Right atrium auricular region (tissue), 2 donors: ENCODE data around the gene MRPS15. TPM values are rescaled to one million over a fixed set of nuclear protein-coding genes. Genes with fewer than 3 reads are reported as not detected.
"Not testable (repeated sequence)": the region's sequence is repeated elsewhere in the genome, so short reads cannot be mapped to it uniquely, and the experiment has no call there.

Experiments used
- DNase-seq: peaks from one replicate; pipeline ENCODE4 v3.0.0-alpha.2; 2019; ENCODE audit warnings: low spot score
- H3K27ac ChIP-seq, 2 donors: fragments of 200-600 bp; sonication (generic); 1 replicate in 1 of 2; 2 replicates in 1 of 2; pipeline ENCODE4 v1.5.1; 2016 to 2019
- H3K27me3 ChIP-seq, 2 donors: fragments of 200-600 bp; sonication (generic); one replicate each; pipeline versions ENCODE4 v1.5.1 to v1.6.0; 2017 to 2019
- H3K36me3 ChIP-seq: fragments of 200-600 bp; sonication (generic); one replicate; pipeline ENCODE4 v1.5.1; 2016
- H3K4me1 ChIP-seq, 2 donors: fragments of 200-600 bp; sonication (generic); one replicate each; pipeline versions ENCODE4 v1.5.1 to v1.6.0; 2017 to 2019
- H3K4me3 ChIP-seq, 2 donors: fragments of 200-600 bp; sonication (generic); 1 replicate in 1 of 2; 2 replicates in 1 of 2; pipeline ENCODE4 v1.5.1; 2017 to 2019; ENCODE audit warnings: mild to moderate bottlenecking in 1 of 2, moderate library complexity in 1 of 2
- H3K9me3 ChIP-seq, 2 donors: fragments of 200-600 bp; sonication (generic); one replicate each; pipeline ENCODE4 v1.5.1; 2019
- total RNA-seq, 2 donors: library from RNA; depleted of rRNA; stranded (reverse); fragments of >200 nt; gene quantifications; one replicate each; pipeline ENCODE4 v1.1.0, GENCODE V29; 2016
- TF ChIP-seq, protein P1 (sequence below), 2 donors: fragments of 200-600 bp; sonication (generic); IDR thresholded peaks; one replicate each; pipeline ENCODE4 v1.5.1; 2019; ENCODE audit warnings: antibody characterized with exemption in 2 of 2

Gene MRPS15
- total RNA-seq, 2 donors from 2014 or later, result 81.4 to 93.4 TPM

DNA sequence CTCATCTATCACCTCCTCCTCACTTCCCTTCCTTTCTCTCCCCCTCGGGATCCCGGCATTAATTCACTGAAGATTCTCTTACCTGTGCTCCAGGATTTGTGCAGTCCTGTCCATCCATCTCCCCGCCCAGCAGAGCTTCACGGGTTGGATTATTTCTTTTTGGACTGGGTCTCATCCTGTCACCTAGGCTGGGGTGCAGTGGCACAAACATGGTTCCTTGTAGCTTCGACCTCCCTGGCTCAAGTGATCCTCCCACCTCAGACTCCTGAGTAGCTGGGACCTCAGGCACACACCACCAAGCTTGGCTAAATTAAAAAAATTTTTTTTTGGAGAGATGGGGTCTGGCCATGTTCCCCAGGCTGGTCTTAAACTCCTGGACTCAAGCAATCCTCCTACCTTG lies 30.8 kb upstream of the MRPS15 start:
- Histone ChIP-seq H3K9me3 (no peaks in the 10 kb centered on the region), H3K4me1 (no peaks in the 10 kb centered on the region), H3K4me3 (no peak overlapping the region), H3K36me3 (no peaks in the 10 kb centered on the region), H3K27ac (no peak overlapping the region), H3K27me3 (no peaks in the 10 kb centered on the region)
- DNase-seq, result no peak
- TF ChIP-seq, protein P1, sequence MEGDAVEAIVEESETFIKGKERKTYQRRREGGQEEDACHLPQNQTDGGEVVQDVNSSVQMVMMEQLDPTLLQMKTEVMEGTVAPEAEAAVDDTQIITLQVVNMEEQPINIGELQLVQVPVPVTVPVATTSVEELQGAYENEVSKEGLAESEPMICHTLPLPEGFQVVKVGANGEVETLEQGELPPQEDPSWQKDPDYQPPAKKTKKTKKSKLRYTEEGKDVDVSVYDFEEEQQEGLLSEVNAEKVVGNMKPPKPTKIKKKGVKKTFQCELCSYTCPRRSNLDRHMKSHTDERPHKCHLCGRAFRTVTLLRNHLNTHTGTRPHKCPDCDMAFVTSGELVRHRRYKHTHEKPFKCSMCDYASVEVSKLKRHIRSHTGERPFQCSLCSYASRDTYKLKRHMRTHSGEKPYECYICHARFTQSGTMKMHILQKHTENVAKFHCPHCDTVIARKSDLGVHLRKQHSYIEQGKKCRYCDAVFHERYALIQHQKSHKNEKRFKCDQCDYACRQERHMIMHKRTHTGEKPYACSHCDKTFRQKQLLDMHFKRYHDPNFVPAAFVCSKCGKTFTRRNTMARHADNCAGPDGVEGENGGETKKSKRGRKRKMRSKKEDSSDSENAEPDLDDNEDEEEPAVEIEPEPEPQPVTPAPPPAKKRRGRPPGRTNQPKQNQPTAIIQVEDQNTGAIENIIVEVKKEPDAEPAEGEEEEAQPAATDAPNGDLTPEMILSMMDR (IDR thresholded peaks at IDR 0.05), result no peak

DNA sequence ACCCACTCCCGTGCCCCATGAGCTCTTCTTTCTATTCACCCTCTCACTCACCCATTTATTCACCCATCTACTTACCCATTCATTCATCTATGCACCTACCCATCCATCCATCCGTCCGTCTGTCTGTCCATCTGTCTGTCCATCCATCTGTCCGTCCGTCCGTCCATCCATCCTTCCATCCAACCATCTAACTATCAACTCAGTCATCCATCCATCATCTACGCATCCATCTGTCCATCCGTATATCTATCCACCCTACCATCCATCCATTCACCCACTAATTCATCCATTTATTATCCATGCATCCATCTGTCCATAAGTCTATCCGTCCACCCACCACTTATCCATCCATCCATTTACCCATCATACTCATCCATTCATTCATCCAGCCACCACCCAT lies 29.3 kb upstream of the MRPS15 start:
- Histone ChIP-seq H3K36me3 (no peaks in the 10 kb centered on the region), H3K9me3 (no peaks in the 10 kb centered on the region), H3K27ac (no peak overlapping the region), H3K4me1 (no peaks in the 10 kb centered on the region), H3K4me3 (no peak overlapping the region), H3K27me3 (no peaks in the 10 kb centered on the region)
- no peak for DNase-seq
- TF ChIP-seq, protein P1 (IDR thresholded peaks at IDR 0.05), result no peak

DNA sequence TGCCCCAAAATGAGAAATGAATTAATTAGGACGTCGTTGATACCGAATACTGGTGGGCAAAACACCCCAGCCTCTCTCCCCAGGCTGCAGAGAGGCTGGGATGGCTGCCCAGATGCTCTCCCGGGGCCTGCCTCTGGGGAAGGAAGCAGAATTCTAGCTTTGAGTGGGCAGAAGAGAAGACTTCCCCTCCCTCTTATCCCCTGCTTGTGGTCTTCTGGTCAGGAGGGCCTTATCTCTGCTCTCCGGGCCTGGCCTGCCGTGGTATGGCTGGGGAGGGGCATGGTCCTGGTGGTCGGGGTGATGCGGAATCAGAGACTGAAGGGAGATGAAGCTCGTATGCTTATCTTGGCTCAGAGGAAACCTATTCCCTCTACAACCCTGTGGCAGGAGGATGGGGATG lies 28.3 kb upstream of the MRPS15 start:
- no peak for DNase-seq
- Histone ChIP-seq H3K27ac (no peak overlapping the region), H3K4me3 (no peak overlapping the region), H3K27me3 (no peaks in the 10 kb centered on the region), H3K4me1 (no peaks in the 10 kb centered on the region), H3K36me3 (no peaks in the 10 kb centered on the region), H3K9me3 (no peaks in the 10 kb centered on the region)
- TF ChIP-seq, protein P1 (IDR thresholded peaks at IDR 0.05), result no peak

DNA sequence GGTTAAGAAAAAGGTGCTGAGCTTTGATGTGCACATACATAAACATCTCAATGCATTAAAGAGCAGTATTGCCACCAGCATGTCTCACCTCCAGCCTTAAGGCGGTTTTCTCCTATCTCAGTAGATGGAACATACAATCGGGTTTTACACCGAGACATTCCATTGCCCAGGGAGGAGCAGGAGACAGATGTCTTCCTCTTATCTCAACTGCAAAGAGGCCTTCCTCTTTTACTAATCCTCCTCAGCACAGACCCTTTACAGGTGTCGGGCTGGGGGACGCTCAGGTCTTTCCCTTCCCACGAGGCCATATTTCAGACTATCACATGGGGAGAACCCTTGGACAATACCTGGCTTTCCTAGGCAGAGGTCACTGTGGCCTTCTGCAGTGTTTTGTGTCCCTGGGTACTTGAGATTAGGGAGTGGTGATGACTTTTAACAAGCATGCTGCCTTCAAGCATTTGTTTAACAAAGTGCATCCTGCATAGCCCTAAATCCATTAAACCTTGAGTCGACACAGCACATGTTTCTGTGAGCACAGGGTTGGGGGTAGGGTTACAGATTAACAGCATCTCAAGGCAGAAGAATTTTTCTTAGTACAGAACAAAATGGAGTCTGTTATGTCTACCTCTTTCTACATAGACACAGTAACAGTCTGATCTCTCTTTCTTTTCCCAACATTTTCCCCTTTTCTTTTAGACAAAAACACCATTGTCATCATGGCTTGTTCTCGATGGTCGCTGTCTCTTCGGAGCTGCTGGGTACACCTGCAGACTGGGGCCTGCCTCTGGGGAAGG lies 25.3 kb upstream of the MRPS15 start:
- not testable (repeated sequence) for H3K27ac ChIP-seq, H3K4me3 ChIP-seq, DNase-seq, H3K4me1 ChIP-seq, H3K9me3 ChIP-seq, H3K27me3 ChIP-seq, H3K36me3 ChIP-seq

DNA sequence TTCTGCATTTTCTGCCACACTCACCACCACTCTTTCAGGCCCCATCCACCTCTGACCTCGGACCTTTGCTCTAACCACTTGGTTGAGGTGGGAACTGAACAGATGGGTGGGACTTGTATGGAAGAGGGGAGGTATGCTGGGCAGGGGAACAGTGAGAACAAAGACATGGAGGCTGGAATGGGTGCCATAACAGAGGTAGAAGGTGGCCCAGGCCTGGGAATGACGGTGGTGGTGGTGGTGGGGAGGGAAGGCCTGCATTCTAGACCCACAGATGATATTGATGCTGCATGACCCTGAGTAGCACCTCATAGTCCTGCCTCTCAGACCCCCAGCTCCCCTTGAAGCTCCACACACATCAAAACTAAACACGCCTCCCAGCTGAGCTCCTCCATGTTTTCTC lies 23.7 kb upstream of the MRPS15 start:
- Histone ChIP-seq H3K27me3 (no peaks in the 10 kb centered on the region), H3K9me3 (no peaks in the 10 kb centered on the region), H3K27ac (no peak overlapping the region), H3K4me3 (no peak overlapping the region), H3K36me3 (no peaks in the 10 kb centered on the region), H3K4me1 (no peaks in the 10 kb centered on the region)
- TF ChIP-seq, protein P1 (IDR thresholded peaks at IDR 0.05), result no peak
- DNase-seq, result no peak

DNA sequence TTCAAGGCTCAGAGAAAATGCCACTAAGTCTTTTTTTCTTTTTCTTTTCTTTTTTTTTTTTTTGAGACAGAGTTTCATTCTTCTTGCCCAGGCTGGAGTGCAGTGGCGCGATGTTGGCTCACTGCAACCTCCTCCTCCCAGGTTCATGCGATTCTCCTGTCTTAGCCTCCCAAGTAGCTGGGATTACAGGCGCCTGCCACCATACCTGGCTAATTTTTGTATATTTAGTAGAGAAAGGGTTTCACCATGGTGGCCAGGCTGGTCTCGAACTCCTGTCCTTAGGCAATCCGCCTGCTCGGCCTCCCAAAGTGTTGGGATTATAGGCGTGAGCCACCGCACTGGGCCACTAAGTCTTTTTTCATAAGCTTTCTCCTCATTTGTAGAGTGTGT lies 23.1 kb upstream of the MRPS15 start:
- DNase-seq, H3K4me1 ChIP-seq, H3K4me3 ChIP-seq, H3K27me3 ChIP-seq, H3K36me3 ChIP-seq, H3K27ac ChIP-seq, H3K9me3 ChIP-seq: not testable (repeated sequence)
